Hepatocyte (in vitro differentiated cells): ENCODE data around the gene RSRC2. TPM values are rescaled to one million over a fixed set of nuclear protein-coding genes. Genes with fewer than 3 reads are reported as not detected.

ENCODE experiments used
- DNase-seq: peaks from one replicate; pipeline ENCODE4 v3.0.0-alpha.2; 2016; ENCODE audit warnings: low spot score
- H2AFZ ChIP-seq: fragments of 200-600 bp; sonication (generic); 2 replicates; pipeline ENCODE4 v1.6.0; 2016; ENCODE audit warnings: antibody characterized with exemption, mild to moderate bottlenecking
- H3K27ac ChIP-seq: fragments of 200-600 bp; sonication (generic); 2 replicates; pipeline ENCODE4 v1.5.1; 2016; ENCODE audit warnings: mild to moderate bottlenecking
- H3K27me3 ChIP-seq: fragments of 200-600 bp; sonication (generic); 2 replicates; pipeline ENCODE4 v1.6.1; 2016
- H3K36me3 ChIP-seq: fragments of 200-600 bp; sonication (generic); replicated peaks from 2 replicates; pipeline ENCODE4 v1.5.1; 2016; ENCODE audit warnings: low read depth; ENCODE audit not compliant: insufficient read depth
- H3K4me1 ChIP-seq: fragments of 200-600 bp; sonication (generic); 2 replicates; pipeline ENCODE4 v1.5.1; 2016; ENCODE audit warnings: mild to moderate bottlenecking, moderate library complexity; ENCODE audit not compliant: insufficient read depth
- H3K4me2 ChIP-seq: fragments of 200-600 bp; sonication (generic); 2 replicates; pipeline ENCODE4 v1.6.0; 2016
- H3K4me3 ChIP-seq: fragments of 200-600 bp; sonication (generic); 2 replicates; pipeline ENCODE4 v1.5.1; 2016; ENCODE audit warnings: mild to moderate bottlenecking
- H3K79me2 ChIP-seq: fragments of 200-600 bp; sonication (generic); 2 replicates; pipeline ENCODE4 v1.6.0; 2017; ENCODE audit warnings: mild to moderate bottlenecking
- H3K9me2 ChIP-seq: fragments of 200-600 bp; sonication (generic); replicated peaks from 2 replicates; pipeline ENCODE4 v1.6.0; 2017; ENCODE audit warnings: mild to moderate bottlenecking; ENCODE audit not compliant: insufficient read depth
- H3K9me3 ChIP-seq: fragments of 200-600 bp; sonication (generic); 2 replicates; pipeline ENCODE4 v1.5.1; 2016; ENCODE audit warnings: low read depth, mild to moderate bottlenecking
- H4K20me1 ChIP-seq: fragments of 200-600 bp; sonication (generic); 2 replicates; pipeline ENCODE4 v1.6.0; 2016; ENCODE audit warnings: mild to moderate bottlenecking; ENCODE audit not compliant: insufficient read depth, poor library complexity, severe bottlenecking
- EZH2 ChIP-seq: fragments of 200-600 bp; sonication (generic); IDR thresholded peaks from 2 replicates; pipeline ENCODE4 v1.6.1; 2016; ENCODE audit warnings: antibody characterized with exemption, mild to moderate bottlenecking, borderline replicate concordance
- EZH2phosphoT487 ChIP-seq: fragments of 200-600 bp; sonication (generic); IDR thresholded peaks from one replicate; pipeline ENCODE4 v1.6.1; 2018; ENCODE audit warnings: antibody characterized with exemption, mild to moderate bottlenecking, low read depth, moderate library complexity; ENCODE audit not compliant: unreplicated experiment, severe bottlenecking
- WGBS: methylation state at CpG from one replicate; pipeline ENCODE4 v1.1.6; 2016; ENCODE audit warnings: low lambda C conversion rate; ENCODE audit errors: missing lambda C conversion rate; 5-methylcytosine and 5-hydroxymethylcytosine counted together
- polyA plus RNA-seq: library from polyadenylated mRNA; unstranded; fragments of >200 nt; fragmentation: Nextera tagmentation; extraction: Ambion mirVana; gene quantifications from 2 replicates; pipeline ENCODE4 v1.2.1, GENCODE V29; 2016
- small RNA-seq: library from RNA; depleted of rRNA; stranded (forward); fragments of <200 nt; gene quantifications from one replicate; pipeline ENCODE3, GENCODE V24; 2014
- total RNA-seq: library from RNA; depleted of rRNA; stranded (reverse); fragments of >200 nt; gene quantifications from 2 replicates; pipeline ENCODE4 v1.2.3, GENCODE V29; 2014
- TF ChIP-seq, protein P1 (sequence below): fragments of 200-600 bp; sonication (generic); IDR thresholded peaks from 2 replicates; pipeline ENCODE4 v1.5.1; 2016; ENCODE audit warnings: antibody characterized with exemption, mild to moderate bottlenecking; ENCODE audit not compliant: poor library complexity

The RSRC2 gene
- total and polyA plus RNA-seq, 2 experiments from 2014 or later: 53.6 to 90.9 TPM

- DNase-seq: no peak
- no peak overlapping the region for H3K27ac ChIP-seq
- no peaks in the 10 kb centered on the region for H4K20me1 ChIP-seq
- no peaks in the 10 kb centered on the region for H3K4me1 ChIP-seq
- TF ChIP-seq EZH2phosphoT487: no peak
- TF ChIP-seq, protein P1, sequence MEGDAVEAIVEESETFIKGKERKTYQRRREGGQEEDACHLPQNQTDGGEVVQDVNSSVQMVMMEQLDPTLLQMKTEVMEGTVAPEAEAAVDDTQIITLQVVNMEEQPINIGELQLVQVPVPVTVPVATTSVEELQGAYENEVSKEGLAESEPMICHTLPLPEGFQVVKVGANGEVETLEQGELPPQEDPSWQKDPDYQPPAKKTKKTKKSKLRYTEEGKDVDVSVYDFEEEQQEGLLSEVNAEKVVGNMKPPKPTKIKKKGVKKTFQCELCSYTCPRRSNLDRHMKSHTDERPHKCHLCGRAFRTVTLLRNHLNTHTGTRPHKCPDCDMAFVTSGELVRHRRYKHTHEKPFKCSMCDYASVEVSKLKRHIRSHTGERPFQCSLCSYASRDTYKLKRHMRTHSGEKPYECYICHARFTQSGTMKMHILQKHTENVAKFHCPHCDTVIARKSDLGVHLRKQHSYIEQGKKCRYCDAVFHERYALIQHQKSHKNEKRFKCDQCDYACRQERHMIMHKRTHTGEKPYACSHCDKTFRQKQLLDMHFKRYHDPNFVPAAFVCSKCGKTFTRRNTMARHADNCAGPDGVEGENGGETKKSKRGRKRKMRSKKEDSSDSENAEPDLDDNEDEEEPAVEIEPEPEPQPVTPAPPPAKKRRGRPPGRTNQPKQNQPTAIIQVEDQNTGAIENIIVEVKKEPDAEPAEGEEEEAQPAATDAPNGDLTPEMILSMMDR: no peak
- no peak for TF ChIP-seq EZH2
- WGBS: 65% methylated on average over 6 of the region's 6 CpGs
- no peaks in the 10 kb centered on the region for H3K9me3 ChIP-seq
- no peaks in the 10 kb centered on the region for H3K9me2 ChIP-seq
- no peak overlapping the region for H3K4me3 ChIP-seq
- H3K4me2 ChIP-seq: no peak overlapping the region
- H3K36me3 ChIP-seq: no peaks in the 10 kb centered on the region
- H2AFZ ChIP-seq: no peak overlapping the region
- H3K79me2 ChIP-seq: no peaks in the 10 kb centered on the region
- H3K27me3 ChIP-seq: no peaks in the 10 kb centered on the region
Measured at GRCh38 chr12:122454739-122455138, 72.0 kb downstream of the RSRC2 start.

DNA sequence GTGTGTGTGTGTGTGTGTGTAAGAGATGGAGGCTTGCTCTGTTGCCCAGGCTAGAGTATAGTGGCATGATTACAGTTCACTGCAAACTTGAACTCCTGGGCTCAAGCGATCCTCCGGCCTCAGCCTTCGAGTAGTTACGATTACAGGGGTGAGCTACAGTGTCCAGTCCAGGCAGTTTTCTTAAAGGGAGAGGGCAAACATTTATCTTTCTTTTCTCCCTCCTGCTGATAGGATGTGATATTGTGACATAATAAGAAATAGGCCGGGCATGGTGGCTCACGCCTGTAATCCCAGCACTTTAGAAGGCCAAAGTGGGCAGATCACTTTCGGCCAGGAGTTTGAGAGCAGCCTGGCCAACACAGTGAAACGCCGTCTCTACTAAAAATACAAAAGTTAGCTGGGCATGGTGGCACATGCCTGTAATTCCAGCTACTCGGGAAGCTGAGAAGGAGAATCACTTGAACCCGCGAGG lies 72.5 kb downstream of the RSRC2 start:
- DNase-seq: no peak
- no peaks in the 10 kb centered on the region for H3K36me3 ChIP-seq
- H3K9me2 ChIP-seq: no peaks in the 10 kb centered on the region
- no peak overlapping the region for H3K27ac ChIP-seq
- H4K20me1 ChIP-seq: no peaks in the 10 kb centered on the region
- WGBS: 92% methylated on average over 12 of the region's 12 CpGs
- no peak overlapping the region for H2AFZ ChIP-seq
- H3K4me2 ChIP-seq: no peak overlapping the region
- TF ChIP-seq, protein P1: no peak
- no peak for TF ChIP-seq EZH2phosphoT487
- TF ChIP-seq EZH2: no peak
- H3K79me2 ChIP-seq: no peaks in the 10 kb centered on the region
- H3K9me3 ChIP-seq: no peaks in the 10 kb centered on the region
- H3K4me1 ChIP-seq: no peaks in the 10 kb centered on the region
- no peak overlapping the region for H3K4me3 ChIP-seq
- no peaks in the 10 kb centered on the region for H3K27me3 ChIP-seq

Small RNA genes lying within 50 kb of the gene (small RNA-seq; reads per million reads assigned to genes)
- gene AC026333.1 (not detected), gene RF00411 (not detected)

Other genes with a start within 250 kb of the RSRC2 start
- 45.2 and 51.5 TPM in 2 replicates for gene CLIP1, start 104.3 kb downstream of the RSRC2 start, total RNA-seq
- 36.9 and 38.0 TPM in 2 replicates for gene CLIP1, start 104.3 kb downstream of the RSRC2 start, polyA plus RNA-seq
- gene ZCCHC8, start 26.0 kb downstream of the RSRC2 start, total RNA-seq: 20.2 and 24.5 TPM in 2 replicates
- gene ZCCHC8, start 26.0 kb downstream of the RSRC2 start, polyA plus RNA-seq: 12.2 and 13.5 TPM in 2 replicates
- 18.1 and 25.9 TPM in 2 replicates for gene KNTC1, start 313 bp upstream of the RSRC2 start, total RNA-seq
- 5.8 and 17.0 TPM in 2 replicates for gene KNTC1, start 313 bp upstream of the RSRC2 start, polyA plus RNA-seq
- 2.1 and 3.8 TPM in 2 replicates for gene HCAR2, start 176.4 kb upstream of the RSRC2 start, total RNA-seq
- gene HCAR2, start 176.4 kb upstream of the RSRC2 start, polyA plus RNA-seq: 3.7 and 5.0 TPM in 2 replicates
- gene HCAR3, start 189.9 kb upstream of the RSRC2 start, total RNA-seq: 0.12 and 0.30 TPM in 2 replicates
- gene HCAR3, start 189.9 kb upstream of the RSRC2 start, polyA plus RNA-seq: 0.34 and 1.2 TPM in 2 replicates
- 0.40 and 0.63 TPM in 2 replicates for gene HCAR1, start 203.9 kb upstream of the RSRC2 start, total RNA-seq
- 0.19 TPM in 1 of 2 replicates, not detected in the other for gene HCAR1, start 203.9 kb upstream of the RSRC2 start, polyA plus RNA-seq
- gene DENR, start 225.9 kb upstream of the RSRC2 start, total RNA-seq: 42.5 and 42.6 TPM in 2 replicates
- gene DENR, start 225.9 kb upstream of the RSRC2 start, polyA plus RNA-seq: 62.8 and 64.8 TPM in 2 replicates
- 0.50 and 1.1 TPM in 2 replicates for gene CCDC62, start 247.6 kb upstream of the RSRC2 start, total RNA-seq
- gene CCDC62, start 247.6 kb upstream of the RSRC2 start, polyA plus RNA-seq: 0.12 TPM in 2 replicates